GM15510 (cell line): ENCODE measurements around the gene PPIL6.

Experiments used
- POLR2A ChIP-seq: IDR thresholded peaks from 3 replicates; pipeline ENCODE4 v1.6.1; 2011; ENCODE audit warnings: borderline replicate concordance; ENCODE audit not compliant: insufficient read length; ENCODE audit errors: extremely low read depth

The PPIL6 gene

GRCh38 chr6:109446072-109446471 lies 5.6 kb upstream of the PPIL6 start:
- TF ChIP-seq POLR2A = no peak

- TF ChIP-seq POLR2A = no peak
These were observed 5.0 kb upstream of the PPIL6 start for GRCh38 chr6:109445382-109445781.

- no peak for TF ChIP-seq POLR2A
These were observed 3.1 kb upstream of the PPIL6 start for GRCh38 chr6:109443425-109443950.

DNA sequence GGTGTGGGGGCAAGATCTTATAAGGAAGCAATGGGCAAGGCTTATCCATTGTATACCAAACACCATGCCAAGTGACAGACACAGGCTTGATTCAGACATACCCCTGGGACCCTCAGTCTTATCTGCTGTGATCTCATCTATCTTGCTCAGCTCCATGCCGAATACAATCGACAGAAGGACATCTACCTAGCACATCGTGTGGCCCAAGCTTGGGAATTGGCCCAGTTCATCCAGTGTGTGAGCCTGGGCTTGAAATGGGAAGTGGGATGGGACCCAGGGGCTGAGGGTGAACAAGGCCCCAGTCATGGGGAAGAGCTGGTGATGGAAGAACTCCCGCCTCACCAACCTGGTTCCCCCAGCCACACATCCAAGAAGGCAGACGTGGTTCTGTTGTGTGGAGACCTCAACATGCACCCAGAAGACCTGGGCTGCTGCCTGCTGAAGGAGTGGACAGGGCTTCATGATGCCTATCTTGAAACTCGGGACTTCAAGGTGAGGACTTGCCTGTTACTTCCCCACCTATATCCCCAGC lies 2.0 kb upstream of the PPIL6 start:
- no peak for TF ChIP-seq POLR2A

DNA sequence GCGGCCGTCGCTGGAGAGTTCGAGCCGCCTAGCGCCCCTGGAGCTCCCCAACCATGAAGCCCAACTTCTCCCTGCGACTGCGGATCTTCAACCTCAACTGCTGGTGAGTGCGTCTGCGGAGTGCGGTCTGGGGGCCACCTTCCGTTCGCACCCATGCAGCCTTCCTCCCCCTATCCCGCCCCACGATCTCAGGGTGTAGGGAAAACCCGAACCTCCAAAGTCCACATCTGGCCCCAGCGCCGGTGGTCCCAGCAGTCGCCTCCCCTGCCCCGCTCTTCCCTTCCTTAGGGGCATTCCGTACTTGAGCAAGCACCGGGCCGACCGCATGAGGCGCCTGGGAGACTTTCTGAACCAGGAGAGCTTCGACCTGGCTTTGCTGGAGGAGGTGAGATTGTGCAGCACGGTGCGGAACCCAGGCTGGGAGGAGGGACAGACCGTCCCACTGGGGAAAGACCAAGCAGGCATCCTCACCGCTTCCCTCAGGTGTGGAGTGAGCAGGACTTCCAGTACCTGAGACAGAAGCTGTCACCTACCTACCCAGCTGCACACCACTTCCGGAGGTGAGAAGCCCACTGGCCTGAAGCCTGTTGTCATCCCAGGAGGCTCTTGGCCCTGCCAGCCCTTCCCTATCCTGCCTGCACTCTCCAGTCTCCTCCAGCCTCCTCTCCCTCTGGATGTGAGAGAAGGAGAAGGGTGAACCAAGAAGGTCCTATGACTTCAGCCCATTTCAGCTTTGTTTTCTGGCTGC lies 815 bp upstream of the PPIL6 start:
- no peak for TF ChIP-seq POLR2A

DNA sequence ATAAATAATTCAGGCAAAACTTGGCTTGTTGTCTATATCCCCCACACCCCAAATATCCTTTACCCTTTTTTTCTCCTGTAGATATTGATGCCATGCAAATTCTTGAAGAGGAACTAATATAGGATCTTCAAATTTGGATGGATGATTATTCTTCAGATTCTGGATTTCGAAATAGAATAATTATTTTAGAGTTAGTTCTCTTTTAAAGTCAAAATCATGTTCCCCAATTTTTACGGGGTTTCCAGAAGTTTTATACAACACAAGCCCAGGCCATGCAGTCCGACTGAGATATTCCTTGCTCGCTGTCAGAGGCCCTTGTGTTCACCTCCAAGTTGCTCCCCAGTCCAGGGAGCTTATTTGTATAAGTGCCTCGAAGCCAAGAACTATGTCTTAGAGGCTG lies 4.4 kb downstream of the PPIL6 start:
- no peak for TF ChIP-seq POLR2A

- no peak for TF ChIP-seq POLR2A
These were observed 6.0 kb downstream of the PPIL6 start for GRCh38 chr6:109434456-109434855.

DNA sequence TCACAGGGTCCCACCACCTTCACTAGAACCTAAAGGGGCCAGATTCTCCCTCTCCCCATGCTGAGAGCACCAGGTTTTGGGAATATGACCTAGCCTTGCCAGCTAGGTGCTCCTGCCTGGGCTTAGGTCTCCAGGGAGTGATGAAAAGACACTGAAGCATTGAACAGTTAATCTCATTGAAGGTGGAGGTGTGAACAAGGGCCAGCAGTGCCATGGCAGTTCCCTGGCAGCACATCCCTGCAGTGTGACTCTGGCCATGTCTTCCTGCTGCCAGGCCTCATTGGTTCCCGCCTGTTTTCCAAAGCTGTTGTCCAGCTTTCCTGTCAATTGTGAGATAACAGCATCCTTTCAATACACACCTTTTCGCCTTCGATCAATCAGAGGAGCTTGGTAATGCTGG lies 10.9 kb downstream of the PPIL6 start:
- no peak for TF ChIP-seq POLR2A

DNA sequence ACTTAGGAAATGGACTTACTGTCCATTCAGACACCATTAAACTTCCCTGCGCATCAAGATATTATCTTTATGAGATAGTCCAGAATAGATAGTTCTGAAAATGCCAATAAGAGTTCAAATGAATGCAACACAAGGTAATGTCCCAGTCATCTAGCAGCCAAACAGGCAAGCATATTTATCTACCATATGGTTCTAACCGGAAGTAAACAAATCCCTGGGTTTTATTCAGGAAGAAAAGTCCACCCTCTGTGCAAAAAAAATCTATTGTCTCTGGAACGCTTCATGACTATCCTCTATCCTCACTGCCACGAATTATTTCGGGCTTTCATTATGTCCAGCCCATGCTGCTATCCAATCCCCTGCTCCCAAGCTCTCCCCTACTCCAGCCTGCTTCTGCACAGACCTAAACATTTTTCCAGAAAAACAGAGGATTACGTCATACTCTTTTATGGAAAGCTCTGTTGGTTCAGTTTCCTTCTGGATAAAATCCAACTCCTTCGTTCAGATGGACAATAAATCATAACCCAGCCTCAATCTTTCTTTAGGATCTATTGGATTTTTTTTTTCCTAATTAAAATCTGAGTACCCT lies 11.4 kb downstream of the PPIL6 start:
- TF ChIP-seq POLR2A = no peak

GRCh38 chr6:109424946-109425345 lies 15.5 kb downstream of the PPIL6 start:
- no peak for TF ChIP-seq POLR2A

DNA sequence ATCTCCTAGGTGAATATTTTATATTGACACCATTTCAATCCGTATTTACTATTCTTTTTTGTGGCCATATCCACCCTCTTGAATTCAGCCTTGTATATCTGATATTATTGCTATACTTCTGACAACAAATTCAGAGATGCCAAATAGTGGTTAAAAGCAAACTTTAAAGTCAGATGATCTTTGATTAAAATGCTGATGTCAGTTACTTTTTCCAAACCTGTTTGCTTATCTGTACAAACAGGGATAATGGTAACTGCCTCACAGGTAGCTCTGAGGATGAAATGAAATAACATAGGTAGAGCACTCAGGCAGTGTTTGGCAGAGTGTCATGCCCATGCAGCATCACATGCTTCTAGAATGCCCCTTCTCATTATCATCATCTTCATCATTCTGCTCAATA lies 19.2 kb downstream of the PPIL6 start:
- TF ChIP-seq POLR2A = no peak

- TF ChIP-seq POLR2A = no peak
These were observed 19.7 kb downstream of the PPIL6 start for GRCh38 chr6:109420751-109421150.

DNA sequence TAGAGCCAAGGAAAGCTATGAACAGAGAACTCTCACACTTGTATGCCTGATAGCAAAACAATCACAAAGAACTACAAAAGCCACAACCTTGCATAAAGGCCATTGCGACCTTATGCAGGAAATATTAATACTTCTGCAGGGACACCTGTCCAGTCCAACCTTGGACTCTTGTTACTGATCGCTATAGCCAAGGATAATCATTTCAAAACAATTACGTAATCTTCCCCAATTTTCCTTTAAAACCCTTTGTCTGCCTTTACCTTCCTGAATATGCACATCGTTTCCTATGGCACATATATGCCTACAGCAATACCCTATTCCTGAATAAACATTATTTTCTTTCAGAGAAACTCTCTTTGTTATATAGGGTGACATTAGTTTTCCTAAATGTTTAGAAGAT lies 22.8 kb downstream of the PPIL6 start:
- no peak for TF ChIP-seq POLR2A

- TF ChIP-seq POLR2A = no peak
These were observed 29.4 kb downstream of the PPIL6 start for GRCh38 chr6:109411034-109411433.

DNA sequence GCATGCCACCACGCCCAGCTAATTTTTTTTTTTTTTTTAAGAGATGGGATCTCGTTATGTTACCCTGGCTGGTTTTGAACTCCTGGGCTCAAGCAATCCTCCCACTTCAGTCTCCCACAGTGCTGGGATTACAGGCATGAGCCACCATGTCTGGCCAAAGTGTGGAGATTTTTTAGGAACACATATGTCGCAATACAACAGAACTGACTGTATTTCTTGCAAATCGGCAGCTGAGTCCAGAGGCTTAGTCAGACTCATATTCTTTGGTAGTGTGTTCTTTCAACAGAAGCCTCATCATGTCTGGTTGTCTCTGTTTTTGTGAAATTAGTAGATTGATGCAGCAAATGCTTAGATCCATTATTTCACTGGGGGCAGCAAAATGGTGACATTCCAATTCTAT lies 34.2 kb downstream of the PPIL6 start:
- no peak for TF ChIP-seq POLR2A

DNA sequence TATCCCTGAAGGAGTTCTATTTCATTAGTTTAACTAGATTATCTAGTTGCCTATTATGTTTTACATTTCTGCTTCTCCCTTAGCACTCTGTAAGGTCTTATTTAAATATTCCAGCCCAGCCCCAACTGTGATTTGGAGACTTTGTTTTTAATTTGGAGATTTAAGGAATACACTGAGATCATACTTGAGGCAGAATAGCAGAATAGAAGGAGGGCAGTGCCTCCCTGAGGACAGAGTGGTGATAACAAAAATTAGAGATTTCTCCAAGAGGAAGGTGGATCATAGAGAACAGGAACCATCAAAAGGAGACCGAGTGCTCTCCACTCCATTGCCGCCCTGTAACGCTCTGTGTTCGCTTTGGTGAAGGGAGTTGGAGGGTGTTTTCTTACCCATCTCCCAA lies 43.4 kb downstream of the PPIL6 start:
- no peak for TF ChIP-seq POLR2A
